Muscle of leg (tissue), 11 donors: ENCODE data around the gene SDHA. TPM values are rescaled to one million over a fixed set of nuclear protein-coding genes. Genes with fewer than 3 reads are reported as not detected.
"Not testable (repeated sequence)": the region's sequence is repeated elsewhere in the genome, so short reads cannot be mapped to it uniquely, and the experiment has no call there.

Experiments used
- DNase-seq: peaks from one replicate; pipeline ENCODE4 v3.0.0; 2013
- H3K27ac ChIP-seq: one replicate; pipeline ENCODE4 v1.5.1; 2013; ENCODE audit warnings: mild to moderate bottlenecking, low read length, control low read depth
- H3K27me3 ChIP-seq: one replicate; pipeline ENCODE4 v1.6.1; 2013; ENCODE audit warnings: low read length; ENCODE audit not compliant: control insufficient read depth, insufficient read depth
- H3K36me3 ChIP-seq: one replicate; pipeline ENCODE4 v1.6.1; 2013; ENCODE audit warnings: low read length; ENCODE audit not compliant: control insufficient read depth, insufficient read depth
- H3K4me1 ChIP-seq: one replicate; pipeline ENCODE4 v1.6.1; 2013; ENCODE audit warnings: low read length; ENCODE audit not compliant: control insufficient read depth, insufficient read depth
- H3K4me3 ChIP-seq: one replicate; pipeline ENCODE4 v1.5.1; 2013; ENCODE audit warnings: low read length, control low read depth
- H3K9me3 ChIP-seq: replicated peaks from 2 replicates; pipeline ENCODE4 v1.6.1; 2013; ENCODE audit warnings: low read depth, low read length; ENCODE audit not compliant: control insufficient read depth
- WGBS: methylation state at CpG from one replicate; pipeline ENCODE4 v1.1.5; 2013; ENCODE audit warnings: missing lambda C conversion rate; ENCODE audit not compliant: insufficient coverage; 5-methylcytosine and 5-hydroxymethylcytosine counted together
- polyA plus RNA-seq, 8 donors: library from polyadenylated mRNA; unstranded; fragments of 120-200 nt; gene quantifications; one replicate each; pipeline versions ENCODE4 v1.2.1 to v1.2.3, GENCODE V29; 2013; ENCODE audit warnings: inconsistent platforms in 1 of 8, low replicate concordance in 1 of 8; ENCODE audit not compliant: insufficient read length in 8 of 8, insufficient read depth in 1 of 8
- total RNA-seq: library from RNA; stranded (reverse); fragments of 120-200 nt; gene quantifications from one replicate; pipeline ENCODE4 v1.2.4, GENCODE V29; 2013

Gene SDHA
- total and polyA plus RNA-seq, 9 donors: 86.9 to 110 (median 102) TPM

DNA sequence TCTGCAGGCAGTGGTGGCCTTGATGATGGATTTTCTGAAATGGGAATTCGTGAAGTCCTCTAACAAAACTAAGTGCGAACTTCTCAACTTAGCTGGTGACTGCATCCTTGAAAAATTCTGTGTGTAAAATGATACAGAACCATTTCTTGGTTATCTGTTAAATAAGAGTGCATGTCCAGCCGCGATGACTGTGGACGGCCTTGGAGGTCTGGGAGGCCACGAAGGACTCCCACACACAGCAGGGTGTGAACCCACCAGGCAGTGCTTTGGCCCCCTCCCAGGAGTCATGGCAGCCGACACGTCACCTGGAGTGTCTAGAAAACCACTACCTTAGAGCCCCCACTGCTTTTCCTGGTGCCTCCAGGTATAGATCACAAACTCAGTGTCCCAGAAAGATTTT lies 85.6 kb downstream of the SDHA start:
- not testable (repeated sequence) for H3K4me1 ChIP-seq, H3K9me3 ChIP-seq, H3K27me3 ChIP-seq, DNase-seq, H3K4me3 ChIP-seq, H3K27ac ChIP-seq
- H3K36me3 ChIP-seq: peaks cover 22% of the 10 kb centered on the region
- WGBS: no CpG with 5 or more reads among the region's 8 CpGs

DNA sequence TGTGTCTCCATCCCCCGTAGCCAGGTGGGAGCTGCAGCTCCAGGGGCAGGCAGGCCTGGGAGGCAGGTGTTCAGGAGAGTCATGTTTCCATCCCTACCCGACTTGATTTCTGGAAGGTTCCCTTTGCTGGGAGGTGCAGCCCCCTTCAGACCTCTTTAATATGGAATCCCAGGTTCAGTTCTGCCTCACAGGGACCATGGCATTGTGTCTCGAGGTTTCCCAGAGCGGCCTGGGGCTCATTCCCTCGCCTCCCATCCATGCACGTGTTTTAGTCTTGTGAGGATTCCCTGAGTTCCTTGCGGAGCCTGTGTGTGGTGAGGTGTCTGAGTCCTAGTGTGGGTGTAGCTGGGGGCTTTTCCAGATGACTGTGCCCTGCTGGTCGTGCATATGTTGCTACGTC lies 86.9 kb downstream of the SDHA start:
- H3K36me3 ChIP-seq: peaks cover 26% of the 10 kb centered on the region
- no peak overlapping the region for H3K4me3 ChIP-seq
- H3K4me1 ChIP-seq: peaks cover 4% of the 10 kb centered on the region
- H3K27ac ChIP-seq: no peak overlapping the region
- DNase-seq: no peak
- H3K9me3 ChIP-seq: no peaks in the 10 kb centered on the region
- WGBS: 69% methylated on average over 5 of the region's 9 CpGs
- no peaks in the 10 kb centered on the region for H3K27me3 ChIP-seq

DNA sequence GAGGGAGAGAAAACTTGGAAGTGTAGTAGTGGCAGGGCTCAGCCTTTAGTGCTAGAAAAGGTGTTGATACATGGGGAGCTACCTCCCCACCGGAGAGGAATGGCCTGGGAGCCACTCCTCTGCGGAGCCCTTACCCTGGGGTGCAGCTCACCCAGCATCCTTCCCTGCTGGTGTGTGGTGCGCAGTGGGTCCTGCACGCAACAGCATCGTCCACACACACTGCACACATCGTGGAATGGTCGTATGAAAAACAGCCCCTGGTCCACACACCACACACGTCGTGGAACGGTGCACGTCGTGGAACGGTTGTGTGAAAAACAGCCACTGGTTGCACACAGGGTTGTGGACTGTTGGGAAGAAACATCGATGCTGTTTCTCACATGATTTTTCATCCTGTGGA lies 87.3 kb downstream of the SDHA start:
- no peak for DNase-seq
- WGBS: 73% methylated on average over 9 of the region's 14 CpGs
- Histone ChIP-seq H3K9me3 (no peaks in the 10 kb centered on the region), H3K36me3 (peaks cover 30% of the 10 kb centered on the region), H3K4me3 (no peak overlapping the region), H3K27me3 (no peaks in the 10 kb centered on the region), H3K4me1 (peaks cover 4% of the 10 kb centered on the region), H3K27ac (no peak overlapping the region)

DNA sequence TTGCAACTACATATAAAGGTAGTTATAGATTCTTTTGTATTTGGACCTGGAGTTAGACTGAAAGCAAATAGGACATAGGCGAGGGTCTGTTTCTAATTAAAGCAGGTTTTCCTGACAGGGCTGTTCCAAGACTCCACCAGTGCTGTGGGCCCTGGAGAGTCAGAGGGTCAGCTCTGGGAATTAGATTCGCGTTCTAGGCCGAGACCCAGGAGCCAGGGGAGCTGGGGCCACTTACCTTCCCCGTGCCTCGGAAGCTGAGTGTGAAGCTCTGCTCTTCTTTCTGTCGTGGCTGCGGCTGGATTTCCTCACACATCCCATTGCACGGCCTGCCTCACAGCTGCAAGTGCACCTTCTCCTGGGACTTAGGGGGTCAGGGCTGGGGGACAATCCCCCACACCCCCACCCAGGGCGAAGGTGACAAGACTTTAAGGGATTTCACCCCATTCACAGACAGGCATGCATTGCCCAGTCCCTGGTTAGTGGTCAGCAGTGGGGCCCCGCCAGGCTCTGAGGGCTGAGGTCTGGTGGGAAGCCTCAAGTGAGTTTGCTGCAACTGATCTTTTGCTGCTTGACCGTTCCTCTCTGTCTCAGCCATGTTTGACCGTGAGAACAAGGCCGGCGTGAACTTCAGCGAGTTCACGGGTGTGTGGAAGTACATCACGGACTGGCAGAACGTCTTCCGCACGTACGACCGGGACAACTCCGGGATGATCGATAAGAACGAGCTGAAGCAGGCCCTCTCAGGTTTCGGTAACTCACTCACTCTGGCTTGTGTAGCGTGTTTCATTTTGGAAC lies 88.1 kb downstream of the SDHA start:
- Histone ChIP-seq H3K9me3 (no peaks in the 10 kb centered on the region), H3K4me1 (peaks cover 4% of the 10 kb centered on the region), H3K4me3 (no peak overlapping the region), H3K27me3 (no peaks in the 10 kb centered on the region), H3K27ac (no peak overlapping the region), H3K36me3 (peaks cover 31% of the 10 kb centered on the region)
- WGBS: 73% methylated on average over 26 of the region's 28 CpGs
- DNase-seq: no peak

Other genes with a start within 250 kb of the SDHA start
- 1.1 TPM for gene PLEKHG4B, start 126.2 kb upstream of the SDHA start, total RNA-seq
- 1 to 10 TPM in 4 of 8 donors, under 1 TPM in 4; 0.46 to 2.9 (median 0.95) TPM for gene PLEKHG4B, start 126.2 kb upstream of the SDHA start, polyA plus RNA-seq
- 28.4 TPM for gene LRRC14B, start 26.8 kb upstream of the SDHA start, total RNA-seq
- gene LRRC14B, start 26.8 kb upstream of the SDHA start, polyA plus RNA-seq: 10 to 100 TPM; 17.2 to 40.9 (median 26.6) TPM
- 6.6 TPM for gene CCDC127, start 167 bp upstream of the SDHA start, total RNA-seq
- 10 to 100 TPM in 2 of 8 donors, 1 to 10 TPM in 6; 6.4 to 11.1 (median 8.5) TPM for gene CCDC127, start 167 bp upstream of the SDHA start, polyA plus RNA-seq
- 76.7 TPM for gene PDCD6, start 53.3 kb downstream of the SDHA start, total RNA-seq
- gene PDCD6, start 53.3 kb downstream of the SDHA start, polyA plus RNA-seq: 10 to 100 TPM; 64.8 to 86.0 (median 69.1) TPM
- 2.8 TPM for gene AHRR, start 103.4 kb downstream of the SDHA start, total RNA-seq
- gene AHRR, start 103.4 kb downstream of the SDHA start, polyA plus RNA-seq: 1 to 10 TPM; 1.4 to 6.9 (median 2.9) TPM
- 28.0 TPM for gene EXOC3, start 224.9 kb downstream of the SDHA start, total RNA-seq
- 10 to 100 TPM; 29.9 to 44.8 (median 37.0) TPM for gene EXOC3, start 224.9 kb downstream of the SDHA start, polyA plus RNA-seq